Measurements from ENCODE around the gene ZBTB4. TPM values are rescaled to one million over a fixed set of nuclear protein-coding genes. Genes with fewer than 3 reads are reported as not detected.

ZBTB4 gene
- total RNA-seq, 1 donor from 2014 or later = 13.6 TPM

DNA sequence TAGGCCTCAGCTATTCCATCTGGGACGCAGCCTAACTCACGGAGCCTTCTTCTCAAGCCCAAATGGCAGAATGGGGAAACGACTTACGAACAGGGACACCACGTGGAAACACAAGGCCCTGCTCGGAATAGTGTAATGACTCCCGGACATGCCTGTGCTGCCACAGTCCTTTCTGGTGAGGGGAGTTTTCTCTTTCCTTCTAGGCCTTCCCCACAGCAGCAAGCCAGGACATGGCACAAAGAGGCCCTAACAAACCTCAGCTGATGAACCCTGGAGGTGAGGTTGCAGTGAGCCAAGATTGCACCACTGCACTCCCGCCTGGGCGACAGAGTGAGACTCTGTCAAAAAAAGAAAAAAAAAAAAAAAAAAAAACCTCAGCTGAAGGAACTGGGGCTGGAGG is 15.3 kb downstream of the ZBTB4 start:
- no peak for DNase-seq (ENCODE audit: low read depth, low spot score)
- Mint-ChIP-seq H3K27me3 (ENCODE audit: low read depth) (no peaks in the 10 kb centered on the region), H3K9me3 (no peaks in the 10 kb centered on the region), H3K27ac (ENCODE audit: unreplicated experiment) (no peak overlapping the region), H3K36me3 (ENCODE audit: low read depth) (peaks cover 2% of the 10 kb centered on the region), H3K4me1 (peaks cover 19% of the 10 kb centered on the region), H3K4me3 (no peak overlapping the region)
- no peak for TF ChIP-seq CTCF (conservative IDR thresholded peaks at IDR 0.05)

DNA sequence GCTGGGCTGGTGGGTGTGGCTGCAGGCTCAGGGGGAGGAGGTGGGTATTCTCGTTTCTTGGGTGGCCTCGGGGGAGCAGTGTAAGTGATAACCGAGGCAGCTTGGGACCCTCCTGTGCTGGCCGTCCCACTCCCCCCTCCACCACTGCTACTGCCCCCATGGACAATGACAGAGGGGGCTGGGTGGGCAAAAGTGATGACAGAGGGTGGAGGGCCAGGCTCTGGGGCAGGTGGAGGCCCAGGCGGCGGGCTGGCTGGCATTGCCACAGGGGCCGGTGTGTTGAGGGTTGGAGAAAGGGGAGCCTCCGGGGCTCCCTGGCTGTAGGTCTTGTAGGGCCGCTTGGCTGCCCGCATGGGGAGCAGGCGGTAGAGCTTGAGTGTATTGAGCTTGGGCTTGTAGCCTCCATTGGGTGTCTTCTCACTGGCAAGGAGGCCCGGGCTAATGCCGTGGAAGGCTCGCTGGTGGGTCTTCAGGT is 16.0 kb downstream of the ZBTB4 start:
- Mint-ChIP-seq H3K9me3 (no peaks in the 10 kb centered on the region), H3K27ac (ENCODE audit: unreplicated experiment) (no peak overlapping the region), H3K36me3 (ENCODE audit: low read depth) (peaks cover 2% of the 10 kb centered on the region), H3K4me3 (no peak overlapping the region), H3K4me1 (peaks cover 19% of the 10 kb centered on the region), H3K27me3 (ENCODE audit: low read depth) (no peaks in the 10 kb centered on the region)
- no peak for DNase-seq (ENCODE audit: low read depth, low spot score)
- TF ChIP-seq CTCF (conservative IDR thresholded peaks at IDR 0.05) = no peak

DNA sequence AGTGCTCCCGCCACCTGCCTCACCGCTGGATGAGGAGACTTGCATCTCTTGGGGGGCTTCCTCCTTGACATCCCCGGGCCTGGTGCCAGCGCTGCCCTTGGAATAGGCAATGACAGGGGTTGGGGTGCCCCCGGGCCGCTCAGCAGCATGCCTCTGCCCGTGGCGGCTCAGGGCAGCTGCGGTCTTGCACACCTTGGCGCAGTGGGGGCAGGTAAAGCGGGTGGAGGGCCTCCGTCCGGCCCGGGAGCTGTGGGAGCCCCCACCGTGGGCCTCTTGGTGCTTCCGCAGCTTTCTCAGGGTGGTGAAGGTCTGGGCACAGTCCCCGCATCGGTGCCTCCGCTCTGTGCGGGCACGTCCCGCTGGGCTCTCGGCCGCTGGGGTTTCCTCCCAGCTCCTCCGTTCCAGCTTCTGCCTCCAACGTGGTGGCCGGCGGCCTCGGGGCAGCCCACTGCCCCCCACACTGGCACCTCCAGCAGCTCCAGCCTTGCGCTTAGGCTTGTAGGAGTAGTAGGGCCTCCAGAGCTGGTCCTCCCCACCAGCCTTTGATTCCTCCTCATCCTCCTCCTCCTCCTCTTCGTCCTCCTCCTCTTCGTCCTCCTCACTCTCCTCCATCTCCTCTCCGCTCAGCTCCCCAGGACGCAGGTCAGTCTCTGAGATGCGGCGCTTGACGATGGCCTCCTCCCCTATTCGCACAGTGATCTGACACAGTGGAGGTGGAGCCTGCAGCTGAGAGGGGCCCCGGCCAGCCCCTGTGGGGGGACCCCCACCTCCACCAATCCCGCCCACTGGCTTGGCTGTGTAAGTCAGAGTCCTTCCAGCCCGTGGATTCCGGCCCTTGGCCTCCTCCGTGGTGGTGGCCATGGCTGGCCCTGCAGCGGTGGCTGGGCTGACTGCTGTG is 16.7 kb downstream of the ZBTB4 start:
- no peak overlapping the region for H3K27ac Mint-ChIP-seq (ENCODE audit: unreplicated experiment)
- DNase-seq (ENCODE audit: low read depth, low spot score) = no peak
- TF ChIP-seq CTCF (conservative IDR thresholded peaks at IDR 0.05) = no peak
- peaks cover 2% of the 10 kb centered on the region for H3K36me3 Mint-ChIP-seq (ENCODE audit: low read depth)
- no peaks in the 10 kb centered on the region for H3K27me3 Mint-ChIP-seq (ENCODE audit: low read depth)
- peaks cover 17% of the 10 kb centered on the region for H3K4me1 Mint-ChIP-seq
- no peak overlapping the region for H3K4me3 Mint-ChIP-seq
- H3K9me3 Mint-ChIP-seq = no peaks in the 10 kb centered on the region

GRCh38 chr17:7460850-7461660 is 18.4 kb downstream of the ZBTB4 start:
- Mint-ChIP-seq H3K36me3 (ENCODE audit: low read depth) (peaks cover 2% of the 10 kb centered on the region), H3K27me3 (ENCODE audit: low read depth) (no peaks in the 10 kb centered on the region), H3K9me3 (no peaks in the 10 kb centered on the region), H3K4me1 (peaks cover 6% of the 10 kb centered on the region), H3K4me3 (no peak overlapping the region), H3K27ac (ENCODE audit: unreplicated experiment) (no peak overlapping the region)
- TF ChIP-seq CTCF (conservative IDR thresholded peaks at IDR 0.05) = no peak
- no peak for DNase-seq (ENCODE audit: low read depth, low spot score)

DNA sequence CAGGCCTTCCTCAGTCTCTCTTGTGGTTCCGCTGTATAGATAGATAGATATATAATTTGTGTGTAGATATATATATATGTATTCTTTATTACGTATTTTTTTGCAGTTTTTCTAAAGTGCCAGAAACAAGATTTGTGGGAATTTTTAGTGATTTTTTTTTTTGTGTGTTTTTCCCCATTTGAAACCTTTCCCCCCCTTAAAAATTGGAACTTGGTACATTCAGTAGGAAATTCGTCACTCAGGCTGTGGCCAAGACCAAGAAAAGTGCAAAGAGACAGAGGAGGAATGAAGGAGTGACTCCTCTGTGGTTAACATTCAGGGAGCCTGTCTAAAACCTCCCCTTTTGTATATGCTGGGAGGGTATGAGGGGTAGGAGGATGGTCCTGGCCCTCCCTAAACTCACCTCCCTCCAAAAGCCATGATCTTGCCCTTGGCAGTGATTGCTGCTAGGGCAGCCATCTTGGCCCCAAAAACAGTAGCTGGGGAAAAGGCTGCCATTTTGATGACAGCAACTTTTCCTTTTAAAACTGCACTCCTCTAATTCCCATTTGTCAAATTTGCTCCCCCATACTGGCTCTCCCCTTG is 19.4 kb downstream of the ZBTB4 start:
- Mint-ChIP-seq H3K9me3 (no peaks in the 10 kb centered on the region), H3K27me3 (ENCODE audit: low read depth) (no peaks in the 10 kb centered on the region), H3K4me1 (peaks cover 12% of the 10 kb centered on the region), H3K4me3 (peak overlapping the region; percentile 61), H3K27ac (ENCODE audit: unreplicated experiment) (no peak overlapping the region), H3K36me3 (ENCODE audit: low read depth) (peaks cover 2% of the 10 kb centered on the region)
- TF ChIP-seq CTCF (conservative IDR thresholded peaks at IDR 0.05) = no peak
- no peak for DNase-seq (ENCODE audit: low read depth, low spot score)

All from neural crest cell (in vitro differentiated cells).